RPMI7951 (cell line): ENCODE measurements around the gene ANKRD24. TPM values are rescaled to one million over a fixed set of nuclear protein-coding genes. Genes with fewer than 3 reads are reported as not detected.
"Not testable (repeated sequence)": the region's sequence is repeated elsewhere in the genome, so short reads cannot be mapped to it uniquely, and the experiment has no call there.

Source experiments
- DNase-seq: peaks from one replicate; pipeline ENCODE4 v3.0.0-alpha.2; 2012; ENCODE audit warnings: low read depth
- total RNA-seq: library from RNA; depleted of rRNA; stranded (reverse); fragments of >200 nt; shearing (Covaris generic); gene quantifications from 2 replicates; pipeline ENCODE4 v1.2.3, GENCODE V29; 2014

The ANKRD24 gene
- total RNA-seq, 1 experiment from 2014 or later, result 0.12 TPM

- DNase-seq, result peak; percentile 11
Observed at GRCh38 chr19:4197625-4198466, 15.4 kb downstream of the ANKRD24 start.

- no peak for DNase-seq
Observed at GRCh38 chr19:4198467-4199126, 16.1 kb downstream of the ANKRD24 start.

GRCh38 chr19:4199699-4200293 lies 17.3 kb downstream of the ANKRD24 start:
- no peak for DNase-seq

GRCh38 chr19:4200940-4201542 lies 18.6 kb downstream of the ANKRD24 start:
- no peak for DNase-seq

- DNase-seq, result no peak
Observed at GRCh38 chr19:4201798-4202197, 19.3 kb downstream of the ANKRD24 start.

GRCh38 chr19:4206818-4207484 lies 24.5 kb downstream of the ANKRD24 start:
- DNase-seq, result peak; percentile 46

- peak; percentile 40 for DNase-seq
Observed at GRCh38 chr19:4208385-4209094, 26.1 kb downstream of the ANKRD24 start.

GRCh38 chr19:4210166-4210731 lies 27.8 kb downstream of the ANKRD24 start:
- DNase-seq, result no peak

GRCh38 chr19:4213116-4213515 lies 30.6 kb downstream of the ANKRD24 start:
- no peak for DNase-seq

GRCh38 chr19:4215807-4216206 lies 33.3 kb downstream of the ANKRD24 start:
- no peak for DNase-seq

GRCh38 chr19:4216846-4217245 lies 34.4 kb downstream of the ANKRD24 start:
- DNase-seq, result no peak

- DNase-seq, result no peak
Observed at GRCh38 chr19:4217429-4218264, 35.2 kb downstream of the ANKRD24 start.

GRCh38 chr19:4218523-4218922 lies 36.0 kb downstream of the ANKRD24 start:
- DNase-seq, result not testable (repeated sequence)

- no peak for DNase-seq
Observed at GRCh38 chr19:4220188-4220587, 37.7 kb downstream of the ANKRD24 start.

GRCh38 chr19:4224470-4224869 lies 42.0 kb downstream of the ANKRD24 start:
- DNase-seq, result peak; percentile 23

- DNase-seq, result no peak
Observed at GRCh38 chr19:4225885-4226284, 43.4 kb downstream of the ANKRD24 start.

GRCh38 chr19:4227771-4228170 lies 45.3 kb downstream of the ANKRD24 start:
- DNase-seq, result no peak

- no peak for DNase-seq
Observed at GRCh38 chr19:4228765-4229178, 46.3 kb downstream of the ANKRD24 start.

- peak; percentile 56 for DNase-seq
Observed at GRCh38 chr19:4229179-4229931, 46.9 kb downstream of the ANKRD24 start, which contains the start of gene EBI3. EBI3 (plus strand) TSS chr19:4229523; CDS start chr19:4229551, 28 bp downstream.
